T-helper 2 cell treated with Interferon-gamma antibody and Interleukin-4, amounts not matched to agents 5 μg/mL and 100 μg/mL, for 36 hours (primary cell): ENCODE measurements around the gene TOB1.
A peak's percentile ranks its signal among the peaks of the same experiment; 100 is the strongest.

ENCODE experiments used
- DNase-seq: peaks from one replicate; pipeline ENCODE4 v3.0.0; 2021; ENCODE audit warnings: low spot score
- H3K27ac Mint-ChIP-seq: one replicate; pipeline ENCODE4 v1.8.0; 2021; ENCODE audit warnings: mild to moderate bottlenecking, mixed read lengths
- H3K27me3 Mint-ChIP-seq: one replicate; pipeline ENCODE4 v1.8.0; 2021; ENCODE audit warnings: low read depth, mixed read lengths
- H3K36me3 Mint-ChIP-seq: one replicate; pipeline ENCODE4 v1.8.0; 2021; ENCODE audit warnings: low read depth, mixed read lengths
- H3K4me1 Mint-ChIP-seq: one replicate; pipeline ENCODE4 v1.8.0; 2021; ENCODE audit warnings: low read depth, mixed read lengths
- H3K4me3 Mint-ChIP-seq: one replicate; pipeline ENCODE4 v1.8.0; 2022; ENCODE audit warnings: mild to moderate bottlenecking, moderate library complexity, mixed read lengths
- H3K9me3 Mint-ChIP-seq: one replicate; pipeline ENCODE4 v1.8.0; 2021; ENCODE audit warnings: mixed read lengths

Gene TOB1

GRCh38 chr17:50831471-50831928 lies 34.7 kb downstream of the TOB1 start:
- no peaks in the 10 kb centered on the region for H3K4me1 Mint-ChIP-seq
- no peaks in the 10 kb centered on the region for H3K9me3 Mint-ChIP-seq
- no peak overlapping the region for H3K4me3 Mint-ChIP-seq
- DNase-seq = no peak
- peaks cover 6% of the 10 kb centered on the region for H3K27me3 Mint-ChIP-seq
- H3K36me3 Mint-ChIP-seq = no peaks in the 10 kb centered on the region
- no peak overlapping the region for H3K27ac Mint-ChIP-seq

GRCh38 chr17:50830994-50831393 lies 35.2 kb downstream of the TOB1 start:
- no peak overlapping the region for H3K27ac Mint-ChIP-seq
- no peaks in the 10 kb centered on the region for H3K9me3 Mint-ChIP-seq
- H3K27me3 Mint-ChIP-seq = peaks cover 6% of the 10 kb centered on the region
- no peak for DNase-seq
- no peaks in the 10 kb centered on the region for H3K4me1 Mint-ChIP-seq
- no peak overlapping the region for H3K4me3 Mint-ChIP-seq
- H3K36me3 Mint-ChIP-seq = no peaks in the 10 kb centered on the region

GRCh38 chr17:50830352-50830751 lies 35.8 kb downstream of the TOB1 start:
- Mint-ChIP-seq H3K27ac (no peak overlapping the region), H3K27me3 (peaks cover 3% of the 10 kb centered on the region), H3K4me1 (no peaks in the 10 kb centered on the region), H3K9me3 (no peaks in the 10 kb centered on the region), H3K36me3 (no peaks in the 10 kb centered on the region), H3K4me3 (no peak overlapping the region)
- no peak for DNase-seq

DNA sequence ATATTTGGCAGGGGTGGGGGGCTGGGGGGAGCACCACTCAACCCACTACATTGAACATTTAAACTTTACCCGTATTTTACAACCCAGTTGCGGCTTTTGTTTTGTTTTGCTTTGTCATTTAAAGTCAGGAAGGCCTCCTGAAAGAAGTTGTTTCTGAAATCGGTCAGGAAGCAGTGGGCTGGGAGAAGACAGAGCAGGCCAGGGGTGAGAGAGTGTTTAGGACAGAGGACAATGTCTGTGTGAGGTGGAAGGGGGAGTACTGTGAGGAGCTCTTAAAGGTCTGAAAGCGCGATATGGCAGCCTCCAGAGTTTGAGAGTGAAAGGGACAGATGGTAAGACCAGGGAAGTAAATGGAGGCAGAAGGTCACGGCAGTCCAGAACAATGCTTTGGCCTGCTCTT lies 36.8 kb downstream of the TOB1 start:
- Mint-ChIP-seq H3K9me3 (no peaks in the 10 kb centered on the region), H3K27ac (no peak overlapping the region), H3K4me1 (no peaks in the 10 kb centered on the region), H3K27me3 (peaks cover 3% of the 10 kb centered on the region), H3K36me3 (no peaks in the 10 kb centered on the region), H3K4me3 (no peak overlapping the region)
- DNase-seq = no peak

- H3K27me3 Mint-ChIP-seq = peaks cover 5% of the 10 kb centered on the region
- no peak overlapping the region for H3K4me3 Mint-ChIP-seq
- no peak overlapping the region for H3K27ac Mint-ChIP-seq
- H3K36me3 Mint-ChIP-seq = no peaks in the 10 kb centered on the region
- no peaks in the 10 kb centered on the region for H3K4me1 Mint-ChIP-seq
- no peak for DNase-seq
- no peaks in the 10 kb centered on the region for H3K9me3 Mint-ChIP-seq
Observed at GRCh38 chr17:50828508-50829170, 37.5 kb downstream of the TOB1 start.

DNA sequence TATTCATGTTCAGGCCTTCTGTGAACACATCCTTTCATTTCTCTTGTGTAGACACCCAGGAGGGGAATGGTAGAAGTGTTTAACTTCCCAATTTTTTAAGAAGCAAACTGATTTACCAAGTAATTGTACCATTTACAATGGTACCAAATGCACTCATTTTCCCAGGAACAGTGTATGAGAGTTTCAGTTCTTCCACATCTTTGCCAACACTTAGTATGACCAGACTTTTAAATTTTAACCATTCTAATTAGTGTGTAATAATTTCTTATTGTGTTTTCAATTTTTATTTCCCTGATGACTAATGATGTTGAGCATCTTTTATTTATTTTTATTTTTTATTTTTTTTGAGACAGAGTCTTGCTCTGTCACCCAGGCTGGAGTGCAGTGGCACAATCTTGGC lies 41.0 kb downstream of the TOB1 start:
- no peak overlapping the region for H3K4me3 Mint-ChIP-seq
- H3K4me1 Mint-ChIP-seq = no peaks in the 10 kb centered on the region
- no peak overlapping the region for H3K27ac Mint-ChIP-seq
- H3K9me3 Mint-ChIP-seq = no peaks in the 10 kb centered on the region
- H3K36me3 Mint-ChIP-seq = no peaks in the 10 kb centered on the region
- DNase-seq = no peak
- H3K27me3 Mint-ChIP-seq = peaks cover 10% of the 10 kb centered on the region

GRCh38 chr17:50824429-50824828 lies 41.7 kb downstream of the TOB1 start:
- H3K27ac Mint-ChIP-seq = no peak overlapping the region
- H3K36me3 Mint-ChIP-seq = no peaks in the 10 kb centered on the region
- peaks cover 10% of the 10 kb centered on the region for H3K27me3 Mint-ChIP-seq
- no peak overlapping the region for H3K4me3 Mint-ChIP-seq
- no peaks in the 10 kb centered on the region for H3K9me3 Mint-ChIP-seq
- DNase-seq = no peak
- H3K4me1 Mint-ChIP-seq = no peaks in the 10 kb centered on the region

- Mint-ChIP-seq H3K27ac (no peak overlapping the region), H3K4me1 (peaks cover 6% of the 10 kb centered on the region), H3K4me3 (no peak overlapping the region), H3K27me3 (peaks cover 14% of the 10 kb centered on the region), H3K9me3 (no peaks in the 10 kb centered on the region), H3K36me3 (no peaks in the 10 kb centered on the region)
- no peak for DNase-seq
Observed at GRCh38 chr17:50822550-50822949, 43.6 kb downstream of the TOB1 start.

GRCh38 chr17:50820651-50821050 lies 45.5 kb downstream of the TOB1 start:
- no peak for DNase-seq
- Mint-ChIP-seq H3K4me3 (no peak overlapping the region), H3K36me3 (no peaks in the 10 kb centered on the region)

DNA sequence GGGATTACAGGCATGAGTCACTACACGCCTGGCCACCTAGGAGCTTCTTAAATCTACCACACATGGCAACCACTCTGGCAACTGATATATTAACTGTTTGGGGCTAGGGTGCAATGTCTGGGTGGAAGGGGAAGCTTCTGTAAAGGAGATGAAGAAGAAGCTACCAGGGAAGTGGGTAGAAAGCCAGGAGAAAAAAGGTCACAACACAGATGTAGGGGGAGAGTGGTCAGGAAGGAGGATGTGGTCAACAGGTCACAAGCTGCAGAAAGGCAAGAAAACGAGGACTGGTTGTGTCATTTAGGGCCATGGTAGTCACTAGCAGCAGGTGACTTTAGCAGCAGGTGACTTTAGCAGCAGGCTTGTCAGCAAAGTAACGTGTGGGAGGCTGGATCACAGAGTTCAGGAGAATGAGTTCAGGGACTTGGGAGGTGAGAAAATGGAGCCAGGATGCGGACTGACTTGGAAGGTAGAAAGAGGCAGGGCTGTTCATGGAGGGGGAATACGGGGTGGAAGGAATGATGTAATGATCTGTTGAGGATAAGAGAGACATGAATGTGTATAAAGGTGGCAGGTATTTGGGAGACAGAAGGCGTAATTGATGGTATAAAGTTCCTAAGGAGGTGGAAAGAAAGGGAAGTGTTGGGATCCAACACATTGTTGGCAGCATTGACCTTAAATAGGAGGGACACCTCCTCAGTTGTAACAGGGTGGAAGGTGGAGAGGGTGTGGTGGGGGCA lies 47.1 kb downstream of the TOB1 start:
- H3K4me3 Mint-ChIP-seq = no peak overlapping the region
- H3K4me1 Mint-ChIP-seq = peaks cover 6% of the 10 kb centered on the region
- H3K36me3 Mint-ChIP-seq = no peaks in the 10 kb centered on the region
- DNase-seq = no peak
- H3K27me3 Mint-ChIP-seq = peaks cover 23% of the 10 kb centered on the region
- H3K9me3 Mint-ChIP-seq = no peaks in the 10 kb centered on the region
- no peak overlapping the region for H3K27ac Mint-ChIP-seq

More at GRCh38 chr17:50820651-50821050, 45.5 kb downstream of the TOB1 start:
- Mint-ChIP-seq H3K9me3 (no peaks in the 10 kb centered on the region), H3K27ac (no peak overlapping the region), H3K27me3 (peaks cover 19% of the 10 kb centered on the region), H3K4me1 (peaks cover 6% of the 10 kb centered on the region)

DNA sequence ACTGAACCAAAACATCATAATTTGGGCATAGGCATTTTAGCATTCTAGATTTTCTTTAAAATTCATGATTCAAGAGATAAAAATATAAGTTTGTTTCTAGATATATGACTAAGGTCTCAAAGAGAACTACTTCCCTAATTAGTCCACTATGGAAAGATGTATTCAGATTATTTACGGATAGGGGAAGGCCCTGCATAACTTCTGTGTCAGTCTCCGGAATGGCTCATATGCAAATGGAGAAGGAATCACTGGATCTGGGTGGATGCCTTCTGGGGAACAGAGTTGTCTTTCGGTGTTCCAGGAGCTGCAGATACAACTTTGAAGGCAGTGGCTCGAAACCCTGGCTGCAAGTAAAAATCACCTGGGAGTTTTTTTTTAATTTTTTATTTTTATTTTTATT lies 47.9 kb downstream of the TOB1 start:
- no peak for DNase-seq
- H3K27me3 Mint-ChIP-seq = peaks cover 19% of the 10 kb centered on the region
- no peaks in the 10 kb centered on the region for H3K36me3 Mint-ChIP-seq
- H3K27ac Mint-ChIP-seq = no peak overlapping the region
- H3K9me3 Mint-ChIP-seq = no peaks in the 10 kb centered on the region
- H3K4me1 Mint-ChIP-seq = peaks cover 6% of the 10 kb centered on the region
- H3K4me3 Mint-ChIP-seq = no peak overlapping the region

GRCh38 chr17:50817838-50818237 lies 48.3 kb downstream of the TOB1 start:
- Mint-ChIP-seq H3K36me3 (no peaks in the 10 kb centered on the region), H3K27me3 (peaks cover 19% of the 10 kb centered on the region), H3K4me1 (peaks cover 6% of the 10 kb centered on the region), H3K9me3 (no peaks in the 10 kb centered on the region), H3K27ac (no peak overlapping the region), H3K4me3 (no peak overlapping the region)
- no peak for DNase-seq

- H3K9me3 Mint-ChIP-seq = no peaks in the 10 kb centered on the region
- H3K36me3 Mint-ChIP-seq = no peaks in the 10 kb centered on the region
- H3K27ac Mint-ChIP-seq = no peak overlapping the region
- H3K4me3 Mint-ChIP-seq = no peak overlapping the region
- peaks cover 19% of the 10 kb centered on the region for H3K27me3 Mint-ChIP-seq
- peaks cover 6% of the 10 kb centered on the region for H3K4me1 Mint-ChIP-seq
- peak; percentile 33 for DNase-seq
Observed at GRCh38 chr17:50816771-50817751, 49.1 kb downstream of the TOB1 start.

GRCh38 chr17:50816271-50816670 lies 49.9 kb downstream of the TOB1 start:
- Mint-ChIP-seq H3K9me3 (no peaks in the 10 kb centered on the region), H3K4me1 (peaks cover 6% of the 10 kb centered on the region), H3K27me3 (peaks cover 18% of the 10 kb centered on the region), H3K36me3 (no peaks in the 10 kb centered on the region), H3K4me3 (no peak overlapping the region), H3K27ac (no peak overlapping the region)
- no peak for DNase-seq
